ENCODE measurements around the gene NEU3. TPM values are rescaled to one million over a fixed set of nuclear protein-coding genes. Genes with fewer than 3 reads are reported as not detected.
A peak's percentile ranks its signal among the peaks of the same experiment; 100 is the strongest.
"Not testable (repeated sequence)": the region's sequence is repeated elsewhere in the genome, so short reads cannot be mapped to it uniquely, and the experiment has no call there.

The NEU3 gene
- total RNA-seq, 1 experiment from 2014 or later: 11.0 TPM

DNA sequence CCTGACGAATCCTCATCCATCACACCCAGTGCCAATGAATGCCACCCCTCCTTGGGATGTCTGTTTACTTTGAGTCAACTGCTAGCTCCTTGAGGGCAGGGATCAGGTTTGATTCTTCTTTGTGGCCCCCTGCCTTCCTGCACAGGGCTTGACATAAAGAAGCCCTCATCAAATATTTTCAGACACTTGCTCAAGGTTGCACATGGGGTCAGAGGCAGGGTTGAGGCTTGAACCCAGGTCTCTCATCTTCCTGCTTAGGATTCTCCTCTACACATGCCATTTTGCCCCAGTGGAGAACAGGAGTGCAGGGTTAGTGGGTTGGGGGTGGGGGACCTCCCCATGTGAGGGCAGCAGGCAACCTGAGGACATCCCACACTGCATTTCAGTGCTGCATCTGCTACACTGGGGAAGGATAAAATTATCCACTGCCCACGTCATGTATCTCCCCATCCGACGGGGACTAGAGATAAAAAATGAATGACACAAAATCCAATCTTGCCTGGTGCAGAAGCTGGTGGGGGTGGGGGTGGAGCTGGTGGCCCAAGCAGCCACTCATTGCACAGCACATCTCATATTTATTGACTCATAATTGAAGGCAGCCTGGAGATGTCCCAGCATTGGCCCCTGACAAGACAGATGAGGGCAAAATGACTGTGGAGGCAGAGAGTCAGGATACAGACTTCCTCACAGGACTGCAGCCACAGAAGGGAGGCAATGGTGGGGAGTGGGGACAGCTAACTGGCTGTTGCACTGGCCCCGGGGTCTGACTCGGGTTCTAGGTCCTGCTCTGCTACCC is 41.3 kb downstream of the NEU3 start:
- H3K27me3 ChIP-seq (ENCODE audit: control insufficient read depth, insufficient read depth, low read length): no peaks in the 10 kb centered on the region
- no peaks in the 10 kb centered on the region for H3K36me3 ChIP-seq (replicated peaks; ENCODE audit: control insufficient read depth, insufficient read depth, low read length)
- H3K4me3 ChIP-seq (ENCODE audit: insufficient read depth, low read depth, low read length): no peak overlapping the region
- no peak for DNase-seq

DNA sequence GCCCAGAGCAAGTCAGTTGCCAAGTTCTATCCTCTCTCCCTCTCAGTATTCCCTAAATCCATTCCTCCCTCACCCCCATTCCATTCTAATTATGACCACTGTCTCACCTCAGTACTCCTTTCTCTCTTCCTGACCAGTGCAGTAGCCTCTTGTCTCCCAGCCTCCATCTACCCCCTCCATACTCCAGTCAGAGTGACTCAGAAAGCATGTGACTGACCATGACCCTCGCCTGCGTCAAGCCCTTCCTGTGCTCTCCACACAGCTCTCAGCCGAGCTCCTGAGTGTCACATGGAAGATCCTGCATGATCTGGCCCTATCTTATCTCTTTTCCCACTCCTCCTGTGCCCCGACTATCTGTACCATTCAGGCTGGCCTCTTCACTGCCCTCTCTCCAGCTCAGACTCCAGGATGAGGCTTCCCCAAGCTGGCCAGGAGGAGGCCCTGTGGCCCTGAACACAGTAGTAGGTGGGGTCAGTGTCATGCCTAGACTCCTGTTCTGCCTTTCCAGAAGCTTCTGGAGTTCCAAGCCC is 42.6 kb downstream of the NEU3 start:
- no peak overlapping the region for H3K4me3 ChIP-seq (ENCODE audit: insufficient read depth, low read depth, low read length)
- no peak for DNase-seq
- no peaks in the 10 kb centered on the region for H3K36me3 ChIP-seq (replicated peaks; ENCODE audit: control insufficient read depth, insufficient read depth, low read length)
- no peaks in the 10 kb centered on the region for H3K27me3 ChIP-seq (ENCODE audit: control insufficient read depth, insufficient read depth, low read length)

DNA sequence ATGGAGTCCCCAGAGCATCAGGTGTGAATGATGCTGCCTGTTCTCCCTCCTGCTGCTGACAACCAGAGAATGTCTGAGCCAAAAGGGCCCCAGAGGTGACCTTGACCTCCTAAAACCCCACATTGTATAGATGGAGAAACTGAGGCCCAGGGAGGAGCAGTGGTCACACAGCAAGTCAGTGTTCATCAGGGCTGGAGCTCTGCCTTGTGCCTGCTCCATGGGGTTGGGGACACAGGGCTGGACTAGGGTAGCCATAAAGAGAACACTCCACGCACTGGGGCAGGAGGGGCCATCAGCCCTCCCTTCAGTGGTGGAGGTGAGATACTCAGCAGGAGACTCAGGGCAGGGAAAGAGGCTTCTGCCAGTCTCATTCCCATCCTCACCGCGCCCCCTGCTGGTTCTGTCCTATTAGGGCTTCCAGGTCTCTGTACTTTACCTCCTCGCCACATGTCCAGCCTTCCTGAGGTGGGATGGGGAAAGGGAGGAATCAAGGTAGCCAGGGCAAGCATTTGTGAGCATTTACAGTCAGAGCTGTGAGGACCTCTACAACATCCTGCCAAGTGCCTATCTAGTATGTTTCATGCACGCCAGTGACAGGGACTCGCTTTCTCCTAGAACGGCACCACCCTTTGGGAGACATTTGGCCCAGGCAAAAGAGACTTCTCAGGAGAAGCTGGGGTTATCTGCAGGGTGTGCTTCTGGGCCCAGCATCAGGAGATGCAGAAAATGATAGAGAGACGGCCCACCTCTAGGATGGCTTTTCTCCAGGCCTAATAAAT is 43.2 kb downstream of the NEU3 start:
- Histone ChIP-seq H3K4me3 (ENCODE audit: insufficient read depth, low read depth, low read length) (no peak overlapping the region), H3K27me3 (ENCODE audit: control insufficient read depth, insufficient read depth, low read length) (no peaks in the 10 kb centered on the region), H3K36me3 (replicated peaks; ENCODE audit: control insufficient read depth, insufficient read depth, low read length) (no peaks in the 10 kb centered on the region)
- peak; percentile 64 for DNase-seq

DNA sequence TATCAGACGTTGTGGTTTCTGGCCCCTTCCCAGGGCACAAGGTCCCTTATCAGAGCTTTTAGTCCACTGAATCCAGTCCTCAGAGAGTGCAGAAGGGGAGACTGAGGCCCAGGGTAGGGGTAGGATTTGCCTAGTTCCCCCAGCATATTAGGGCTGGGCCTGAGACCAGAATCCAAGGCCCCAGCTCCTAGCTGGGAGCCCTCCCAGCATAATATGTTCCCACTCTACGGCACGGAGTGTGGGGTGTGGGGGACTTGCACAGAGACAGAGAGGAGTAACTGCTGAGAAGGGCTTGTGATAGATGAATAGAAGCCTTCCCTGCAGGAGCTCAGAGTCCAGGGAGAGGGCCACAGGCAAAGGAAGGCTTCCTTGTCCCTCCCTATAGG is 43.8 kb downstream of the NEU3 start:
- Histone ChIP-seq H3K27me3 (ENCODE audit: control insufficient read depth, insufficient read depth, low read length) (no peaks in the 10 kb centered on the region), H3K4me3 (ENCODE audit: insufficient read depth, low read depth, low read length) (no peak overlapping the region), H3K36me3 (replicated peaks; ENCODE audit: control insufficient read depth, insufficient read depth, low read length) (no peaks in the 10 kb centered on the region)
- DNase-seq: no peak

DNA sequence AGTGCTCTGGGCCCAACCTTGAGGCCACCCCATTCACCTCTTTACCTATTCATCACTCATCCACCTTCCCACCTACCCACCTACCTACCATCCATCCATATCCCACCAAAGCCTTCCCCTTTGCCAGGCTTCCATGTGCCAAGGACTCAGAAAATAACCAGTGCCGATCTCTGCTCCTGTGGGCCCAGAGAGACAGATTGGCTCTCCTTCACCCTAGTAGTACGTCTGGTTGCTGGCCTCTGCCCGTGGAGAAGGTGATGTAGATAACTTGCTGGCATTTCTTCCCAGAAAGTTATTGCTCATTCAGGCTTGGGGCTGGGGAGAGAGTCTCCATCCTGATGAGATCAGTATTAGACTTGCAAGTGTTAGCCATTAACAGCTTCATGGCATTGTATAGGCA is 45.2 kb downstream of the NEU3 start:
- DNase-seq: no peak
- Histone ChIP-seq H3K36me3 (replicated peaks; ENCODE audit: control insufficient read depth, insufficient read depth, low read length) (no peaks in the 10 kb centered on the region), H3K27me3 (ENCODE audit: control insufficient read depth, insufficient read depth, low read length) (no peaks in the 10 kb centered on the region), H3K4me3 (ENCODE audit: insufficient read depth, low read depth, low read length) (no peak overlapping the region)

DNA sequence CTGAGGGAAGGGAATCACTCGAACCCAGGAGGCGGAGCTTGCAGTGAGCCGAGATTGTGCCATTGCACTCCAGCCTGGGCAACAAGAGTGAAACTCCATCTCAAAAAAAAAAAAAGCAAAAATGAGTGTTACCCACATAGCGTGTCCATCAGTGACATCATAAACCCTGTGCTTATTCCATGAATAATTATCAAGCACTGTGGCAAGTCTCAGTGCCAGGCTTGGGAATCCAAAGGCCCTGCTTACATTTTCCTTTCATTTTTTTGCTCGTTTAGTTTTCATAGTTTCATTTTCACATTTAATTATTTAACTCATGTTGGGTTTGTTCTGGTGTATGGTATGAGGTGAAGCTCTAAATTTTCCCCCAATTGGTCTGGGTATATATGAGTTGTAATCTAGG is 46.5 kb downstream of the NEU3 start:
- no peaks in the 10 kb centered on the region for H3K36me3 ChIP-seq (replicated peaks; ENCODE audit: control insufficient read depth, insufficient read depth, low read length)
- no peak for DNase-seq
- H3K4me3 ChIP-seq (ENCODE audit: insufficient read depth, low read depth, low read length): no peak overlapping the region
- no peaks in the 10 kb centered on the region for H3K27me3 ChIP-seq (ENCODE audit: control insufficient read depth, insufficient read depth, low read length)

DNA sequence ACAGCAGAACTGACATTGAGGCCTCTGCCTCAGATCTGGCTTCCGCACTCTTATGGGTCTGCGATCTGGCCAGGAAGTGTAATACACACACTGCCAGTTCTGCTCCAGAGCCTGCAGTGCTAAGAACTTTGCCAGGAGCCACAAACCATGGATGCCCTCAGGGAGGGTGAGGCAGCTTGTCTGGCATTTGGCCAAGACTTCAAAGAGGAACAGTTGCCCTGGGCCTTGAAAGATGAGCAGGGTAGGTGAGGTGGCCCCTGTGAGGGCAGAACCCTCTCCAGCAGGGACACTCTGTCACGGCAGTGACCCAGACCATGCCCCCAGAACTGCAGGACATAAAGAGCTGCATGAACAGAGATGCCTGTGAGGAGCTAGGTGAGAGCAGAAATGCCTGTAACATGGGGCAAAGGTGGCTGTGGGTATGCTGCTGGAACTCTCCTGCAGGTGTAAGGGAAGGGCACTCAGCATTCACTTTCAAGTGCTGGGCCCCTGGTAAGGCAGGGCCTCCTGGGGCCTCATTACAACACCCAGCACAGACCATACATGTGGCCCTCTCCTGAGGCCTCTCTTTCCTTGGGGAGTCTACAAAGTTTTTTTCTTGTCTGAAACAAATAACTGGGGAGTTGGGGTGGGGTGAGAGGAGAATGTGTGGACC is 47.3 kb downstream of the NEU3 start:
- DNase-seq: no peak
- no peak overlapping the region for H3K4me3 ChIP-seq (ENCODE audit: insufficient read depth, low read depth, low read length)
- H3K27me3 ChIP-seq (ENCODE audit: control insufficient read depth, insufficient read depth, low read length): no peaks in the 10 kb centered on the region

DNA sequence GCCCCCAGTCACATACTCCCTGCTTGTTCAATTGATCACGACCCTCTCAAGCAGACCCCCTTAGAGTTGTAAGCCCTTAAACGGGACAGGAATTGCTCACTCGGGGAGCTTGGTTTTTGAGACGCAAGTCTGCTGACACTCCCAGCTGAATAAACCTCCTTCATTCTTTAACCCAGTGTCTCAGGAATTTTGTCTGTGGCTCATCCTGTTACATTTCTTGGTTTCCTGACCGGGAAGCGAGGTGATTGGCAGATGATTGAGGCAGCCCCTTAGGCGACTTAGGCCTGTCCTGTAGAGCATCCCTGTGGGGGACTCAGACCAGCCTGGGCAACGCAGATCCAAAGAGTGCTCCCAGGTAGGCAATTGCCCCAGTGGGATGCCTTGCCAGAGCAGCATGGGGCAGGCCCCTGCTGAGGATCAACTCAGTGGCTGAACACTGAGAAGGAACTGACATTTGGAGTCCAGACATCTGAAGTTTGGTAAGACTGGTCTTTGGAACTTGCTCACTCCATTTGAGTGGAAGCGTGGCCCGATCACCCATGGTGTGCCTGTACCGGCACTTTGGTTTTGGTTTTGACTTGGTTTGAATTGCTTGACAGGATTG is 51.5 kb downstream of the NEU3 start:
- Histone ChIP-seq H3K36me3 (replicated peaks; ENCODE audit: control insufficient read depth, insufficient read depth, low read length) (no peaks in the 10 kb centered on the region), H3K27me3 (ENCODE audit: control insufficient read depth, insufficient read depth, low read length) (no peaks in the 10 kb centered on the region; the same call in 1 of the 2 replicates), H3K4me3 (ENCODE audit: insufficient read depth, low read depth, low read length) (no peak overlapping the region)
- no peak for DNase-seq

More for the DNA sequence above, 47.3 kb downstream of the NEU3 start:
- no peaks in the 10 kb centered on the region for H3K36me3 ChIP-seq (replicated peaks; ENCODE audit: control insufficient read depth, insufficient read depth, low read length)

DNA sequence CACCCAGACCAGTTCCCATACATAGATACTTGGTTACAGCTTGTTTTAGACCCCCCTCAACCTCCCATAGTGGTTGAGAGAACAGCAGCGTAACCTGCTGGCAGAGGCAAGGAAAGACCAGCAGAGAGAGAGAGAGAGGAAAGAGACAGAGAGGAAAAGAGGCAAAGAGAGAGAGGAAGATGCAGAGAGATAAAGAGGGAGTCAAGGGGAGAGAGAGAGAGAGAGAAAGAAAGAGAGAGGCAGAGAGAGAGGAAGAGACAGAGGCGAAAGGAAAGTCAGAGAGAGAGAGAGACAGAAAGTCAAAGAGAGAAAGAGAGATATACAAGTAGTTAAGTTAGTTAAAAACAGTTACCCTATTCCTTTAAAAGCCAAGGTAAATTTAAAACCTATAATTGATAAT is 52.5 kb downstream of the NEU3 start:
- DNase-seq: no peak
- H3K4me3 ChIP-seq (ENCODE audit: insufficient read depth, low read depth, low read length): no peak overlapping the region
- no peaks in the 10 kb centered on the region for H3K36me3 ChIP-seq (replicated peaks; ENCODE audit: control insufficient read depth, insufficient read depth, low read length)

DNA sequence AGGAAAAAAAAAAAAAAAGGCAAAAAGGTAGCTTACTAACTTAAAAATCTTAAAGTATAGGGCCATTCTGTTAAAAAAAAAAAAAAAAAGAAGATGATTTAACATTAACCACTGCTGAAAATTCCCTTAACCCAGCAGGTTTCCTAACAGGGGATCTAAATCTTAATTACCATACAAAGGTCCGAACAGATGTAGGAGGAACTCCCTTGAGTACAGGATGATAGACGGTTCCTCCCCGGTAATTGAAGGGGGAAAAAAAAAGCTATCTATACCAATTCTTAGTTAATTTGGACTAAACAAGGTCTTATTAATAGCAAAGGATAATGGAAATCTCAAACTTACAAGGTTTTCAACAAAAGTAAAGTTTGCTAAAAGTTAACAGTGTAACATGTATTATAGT is 53.1 kb downstream of the NEU3 start:
- not testable (repeated sequence) for H3K4me3 ChIP-seq (ENCODE audit: insufficient read depth, low read depth, low read length); H3K27me3 ChIP-seq (ENCODE audit: control insufficient read depth, insufficient read depth, low read length); H3K36me3 ChIP-seq (replicated peaks; ENCODE audit: control insufficient read depth, insufficient read depth, low read length); DNase-seq

More for the DNA sequence above, 52.5 kb downstream of the NEU3 start:
- H3K27me3 ChIP-seq (ENCODE audit: control insufficient read depth, insufficient read depth, low read length): no peaks in the 10 kb centered on the region; the same call in 1 of the 2 replicates

DNA sequence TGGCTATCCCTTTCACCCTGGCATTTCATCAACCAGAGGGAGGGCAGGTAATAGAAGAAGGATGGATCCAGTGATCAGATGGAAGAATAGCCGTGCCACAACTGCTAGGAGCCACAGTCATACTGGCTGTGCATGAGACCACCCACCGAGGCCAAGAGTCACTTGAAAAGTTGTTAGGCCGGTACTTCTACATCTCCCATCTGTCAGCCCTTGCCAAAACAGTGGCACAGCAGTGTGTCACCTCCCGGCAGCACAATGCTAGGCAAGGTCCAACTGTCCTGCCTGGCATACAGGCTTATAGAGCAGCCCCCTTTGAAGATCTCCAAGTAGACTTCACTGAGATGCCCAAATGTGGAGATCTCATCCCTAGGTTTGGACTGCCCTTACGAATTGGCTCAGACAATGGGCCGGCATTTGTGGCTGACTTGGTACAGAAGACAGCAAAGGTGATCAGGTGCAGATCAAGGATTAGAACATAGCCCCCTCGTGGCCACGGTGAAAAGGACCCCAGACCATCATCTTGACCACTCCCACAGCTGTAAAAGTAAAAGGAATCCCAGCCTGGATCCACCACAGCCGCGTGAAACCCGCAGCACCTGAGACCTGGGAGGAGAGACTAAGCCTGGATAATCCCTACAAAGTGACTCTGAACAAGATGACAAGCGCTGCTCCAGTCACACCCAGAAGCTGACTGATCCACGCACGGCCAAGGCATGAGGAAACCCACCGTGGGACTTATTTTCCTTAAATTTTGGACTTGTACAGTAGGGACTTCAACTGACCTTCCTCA is 55.8 kb downstream of the NEU3 start:
- DNase-seq; H3K36me3 ChIP-seq (replicated peaks; ENCODE audit: control insufficient read depth, insufficient read depth, low read length); H3K4me3 ChIP-seq (ENCODE audit: insufficient read depth, low read depth, low read length); H3K27me3 ChIP-seq (ENCODE audit: control insufficient read depth, insufficient read depth, low read length): not testable (repeated sequence)

DNA sequence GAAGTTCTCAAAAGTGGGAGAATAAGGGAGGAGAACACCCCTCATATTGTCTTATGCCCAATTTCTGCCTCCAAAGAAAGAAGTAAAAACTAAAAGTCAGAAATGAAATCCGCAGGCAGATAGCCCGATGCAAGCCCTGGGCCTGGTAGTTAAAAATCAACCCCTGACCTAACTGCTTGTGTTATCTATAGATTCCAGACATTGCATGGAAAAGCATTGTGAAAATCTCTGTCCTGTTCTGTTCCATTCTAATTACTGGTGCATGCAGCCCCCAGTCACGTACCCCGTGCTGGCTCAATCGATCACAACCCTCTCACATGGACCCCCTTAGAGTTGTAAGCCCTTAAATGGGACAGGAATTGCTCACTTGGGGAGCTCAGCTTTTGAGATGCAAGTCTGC is 57.9 kb downstream of the NEU3 start:
- DNase-seq; H3K36me3 ChIP-seq (replicated peaks; ENCODE audit: control insufficient read depth, insufficient read depth, low read length); H3K27me3 ChIP-seq (ENCODE audit: control insufficient read depth, insufficient read depth, low read length); H3K4me3 ChIP-seq (ENCODE audit: insufficient read depth, low read depth, low read length): not testable (repeated sequence)

DNA sequence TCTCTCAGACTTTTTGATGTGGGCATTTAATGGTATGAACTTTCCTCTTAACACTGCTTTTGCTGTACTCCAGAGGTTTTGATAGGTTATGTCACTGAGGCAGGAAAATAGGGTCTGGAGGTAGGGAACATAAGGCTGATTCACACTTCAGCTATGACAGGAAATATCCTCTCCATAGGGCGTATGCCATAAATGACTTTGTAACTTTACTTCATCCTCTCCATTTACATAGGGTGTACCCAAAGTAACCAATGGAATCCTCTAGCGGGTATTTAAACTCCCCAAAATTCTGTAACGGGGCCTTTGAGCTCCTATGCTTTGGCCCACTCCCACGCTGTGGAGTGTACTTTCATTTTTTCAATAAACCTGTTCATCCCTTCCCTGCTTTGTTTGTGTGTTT is 58.5 kb downstream of the NEU3 start:
- Histone ChIP-seq H3K4me3 (ENCODE audit: insufficient read depth, low read depth, low read length) (no peak overlapping the region), H3K27me3 (ENCODE audit: control insufficient read depth, insufficient read depth, low read length) (no peaks in the 10 kb centered on the region; the same call in 1 of the 2 replicates), H3K36me3 (replicated peaks; ENCODE audit: control insufficient read depth, insufficient read depth, low read length) (no peaks in the 10 kb centered on the region)
- no peak for DNase-seq
